Measurements from ENCODE around the gene VANGL2.

The VANGL2 gene

GRCh38 chr1:160465123-160465522, 64.8 kb downstream of the VANGL2 start:
- DNase-seq = no peak

DNA sequence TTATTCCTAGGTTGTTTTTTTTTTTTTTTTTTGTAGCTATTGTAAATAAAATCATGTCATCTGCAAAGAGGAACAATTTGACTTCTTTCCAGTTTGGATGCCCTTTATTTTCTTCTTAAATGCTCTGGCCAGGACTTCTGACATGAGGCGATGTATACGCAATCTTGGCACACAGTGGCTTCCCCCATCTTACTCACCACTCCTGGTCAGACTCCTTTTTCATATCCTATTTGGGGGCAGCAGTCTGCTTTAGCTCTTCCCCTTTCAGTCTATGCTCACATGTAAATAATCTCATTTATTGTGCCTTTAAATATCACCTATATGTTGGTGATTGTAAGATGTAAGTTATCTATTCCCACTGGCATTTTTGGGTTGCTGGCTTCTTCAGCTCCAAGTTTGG, 66.6 kb downstream of the VANGL2 start:
- DNase-seq = no peak

- no peak for DNase-seq
Measured at GRCh38 chr1:160467576-160467975, 67.2 kb downstream of the VANGL2 start.

- DNase-seq = no peak
Measured at GRCh38 chr1:160471253-160471652, 70.9 kb downstream of the VANGL2 start.

DNA sequence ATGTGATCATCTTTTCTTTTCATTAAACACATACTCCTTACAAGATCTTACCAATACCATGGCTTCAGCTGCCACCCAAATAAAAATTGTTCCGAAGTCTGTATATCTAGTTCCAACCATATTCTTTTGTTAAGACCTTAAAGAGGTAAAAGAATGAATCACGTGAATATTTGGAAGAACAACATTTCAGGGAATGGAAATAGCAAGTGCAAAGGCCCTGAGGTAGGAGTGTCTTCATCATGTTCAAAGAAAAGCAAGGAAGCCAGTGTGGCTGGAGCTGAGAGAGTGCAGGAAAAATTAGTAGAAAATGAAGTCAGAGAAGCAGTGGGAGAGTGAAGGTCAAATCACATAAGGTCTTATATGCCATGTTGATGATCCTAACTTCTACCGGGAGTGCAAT, 71.7 kb downstream of the VANGL2 start:
- no peak for DNase-seq

DNA sequence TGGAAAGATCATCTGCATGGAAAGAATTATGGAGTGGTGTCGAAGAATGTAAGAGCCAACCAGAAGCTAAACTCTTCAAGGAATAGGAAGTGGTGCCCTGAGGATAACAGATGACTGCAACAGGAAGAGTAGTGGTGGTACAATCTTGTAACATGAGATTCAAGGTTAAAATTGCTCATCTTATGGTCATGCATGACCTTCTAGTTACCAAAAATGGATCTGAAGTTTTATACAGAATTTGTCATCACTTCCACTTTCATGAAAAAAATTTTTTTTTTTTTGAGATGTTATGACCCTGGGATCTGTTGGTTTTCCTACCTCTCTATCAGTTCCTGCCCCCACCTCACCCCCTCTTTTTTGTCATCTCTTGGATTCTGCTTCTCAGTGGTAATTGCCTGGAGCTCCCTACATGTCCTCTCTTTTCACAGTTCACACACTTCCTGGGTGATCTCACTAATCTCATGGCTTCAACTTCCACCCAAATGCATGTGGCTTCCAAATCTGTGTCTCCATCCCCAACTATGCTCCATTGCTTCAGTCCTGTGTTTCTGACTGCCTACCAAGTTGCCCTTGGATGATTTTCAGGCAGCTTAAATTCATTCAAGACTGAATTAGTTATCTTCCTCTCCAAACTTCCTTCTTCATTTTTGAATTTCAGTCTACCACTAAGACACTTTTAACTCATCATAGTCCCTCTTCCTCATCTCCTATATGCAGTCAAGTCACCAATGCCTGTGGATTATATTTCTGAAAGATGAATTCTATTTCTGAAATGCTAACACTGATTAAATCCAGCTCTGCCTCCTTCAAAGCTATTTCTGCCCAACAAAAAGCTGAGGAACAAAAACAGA, 74.3 kb downstream of the VANGL2 start:
- DNase-seq = no peak
